Measurements from ENCODE around the gene NOB1.
A peak's percentile ranks its signal among the peaks of the same experiment; 100 is the strongest.
"Not testable (repeated sequence)": the region's sequence is repeated elsewhere in the genome, so short reads cannot be mapped to it uniquely, and the experiment has no call there.

NOB1 gene

GRCh38 chr16:69754469-69755310, at the start of gene NOB1:
NOB1 (minus strand) TSS chr16:69754926; CDS start chr16:69754910, 16 bp downstream.
- DNase-seq = peak; percentile 86

GRCh38 chr16:69804297-69804696, 49.6 kb upstream of the NOB1 start:
- no peak for DNase-seq

GRCh38 chr16:69799611-69800031, 44.9 kb upstream of the NOB1 start:
- no peak for DNase-seq

GRCh38 chr16:69798466-69798865, 43.7 kb upstream of the NOB1 start:
- DNase-seq = no peak

- peak; percentile 36 for DNase-seq
These were observed 41.8 kb upstream of the NOB1 start for GRCh38 chr16:69796285-69797118.

GRCh38 chr16:69794486-69794885, 39.8 kb upstream of the NOB1 start:
- no peak for DNase-seq

GRCh38 chr16:69793526-69793925, 38.8 kb upstream of the NOB1 start:
- no peak for DNase-seq

GRCh38 chr16:69791391-69791847, 36.7 kb upstream of the NOB1 start:
- not testable (repeated sequence) for DNase-seq

GRCh38 chr16:69787883-69788282, 33.2 kb upstream of the NOB1 start:
- no peak for DNase-seq

- no peak for DNase-seq
These were observed 29.9 kb upstream of the NOB1 start for GRCh38 chr16:69784586-69784985.

- no peak for DNase-seq
These were observed 26.4 kb upstream of the NOB1 start for GRCh38 chr16:69781118-69781517.

GRCh38 chr16:69779724-69780123, 25.0 kb upstream of the NOB1 start:
- DNase-seq = no peak

- DNase-seq = no peak
These were observed 20.8 kb upstream of the NOB1 start for GRCh38 chr16:69775563-69775962.

GRCh38 chr16:69773260-69773947, 18.7 kb upstream of the NOB1 start:
- DNase-seq = no peak

- DNase-seq = no peak
These were observed 16.9 kb upstream of the NOB1 start for GRCh38 chr16:69771651-69771967.

- DNase-seq = no peak
These were observed 14.7 kb upstream of the NOB1 start for GRCh38 chr16:69769404-69769803.

GRCh38 chr16:69768666-69769065, 13.9 kb upstream of the NOB1 start:
- no peak for DNase-seq

GRCh38 chr16:69767459-69768229, 12.9 kb upstream of the NOB1 start:
- no peak for DNase-seq

- DNase-seq = no peak
These were observed 8.8 kb upstream of the NOB1 start for GRCh38 chr16:69763599-69763942.

GRCh38 chr16:69762814-69763598, 8.3 kb upstream of the NOB1 start:
- no peak for DNase-seq

GRCh38 chr16:69761983-69762813, 7.5 kb upstream of the NOB1 start, which contains the start of gene WWP2:
WWP2 (plus strand) TSS chr16:69762332; CDS start chr16:69787011, 24,679 bp downstream.
- DNase-seq = peak; percentile 88

Data from 8988T (cell line).